ENCODE results near the gene CNTNAP4.

Gene CNTNAP4

GRCh38 chr16:76500006-76500405, 222.8 kb downstream of the CNTNAP4 start:
- no peak for DNase-seq

- DNase-seq, result no peak
Measured at GRCh38 chr16:76502063-76502462, 224.9 kb downstream of the CNTNAP4 start.

GRCh38 chr16:76502555-76502954, 225.4 kb downstream of the CNTNAP4 start:
- no peak for DNase-seq

- no peak for DNase-seq
Measured at GRCh38 chr16:76503091-76503490, 225.9 kb downstream of the CNTNAP4 start.

GRCh38 chr16:76511203-76511602, 234.0 kb downstream of the CNTNAP4 start:
- no peak for DNase-seq

GRCh38 chr16:76518781-76519180, 241.6 kb downstream of the CNTNAP4 start:
- no peak for DNase-seq

GRCh38 chr16:76524356-76524755, 247.2 kb downstream of the CNTNAP4 start:
- DNase-seq, result no peak

- no peak for DNase-seq
Measured at GRCh38 chr16:76524769-76525168, 247.6 kb downstream of the CNTNAP4 start.

- DNase-seq, result no peak
Measured at GRCh38 chr16:76527244-76527643, 250.0 kb downstream of the CNTNAP4 start.

- no peak for DNase-seq
Measured at GRCh38 chr16:76529120-76529519, 251.9 kb downstream of the CNTNAP4 start.

GRCh38 chr16:76531236-76531635, 254.0 kb downstream of the CNTNAP4 start:
- DNase-seq, result no peak

GRCh38 chr16:76532188-76532973, 255.2 kb downstream of the CNTNAP4 start:
- DNase-seq, result no peak

- no peak for DNase-seq
Measured at GRCh38 chr16:76539609-76540008, 262.4 kb downstream of the CNTNAP4 start.

- DNase-seq, result no peak
Measured at GRCh38 chr16:76541070-76541469, 263.9 kb downstream of the CNTNAP4 start.

GRCh38 chr16:76565542-76565941, 288.3 kb downstream of the CNTNAP4 start:
- no peak for DNase-seq

GRCh38 chr16:76571755-76572154, 294.6 kb downstream of the CNTNAP4 start:
- DNase-seq, result no peak

GRCh38 chr16:76573281-76573680, 296.1 kb downstream of the CNTNAP4 start:
- DNase-seq, result no peak

GRCh38 chr16:76574651-76575050, 297.4 kb downstream of the CNTNAP4 start:
- no peak for DNase-seq

- DNase-seq, result no peak
Measured at GRCh38 chr16:76576526-76576925, 299.3 kb downstream of the CNTNAP4 start.

- DNase-seq, result no peak
Measured at GRCh38 chr16:76577003-76577402, 299.8 kb downstream of the CNTNAP4 start.

GRCh38 chr16:76579277-76579922, 302.2 kb downstream of the CNTNAP4 start:
- DNase-seq, result no peak

GRCh38 chr16:76583466-76583865, 306.3 kb downstream of the CNTNAP4 start:
- DNase-seq, result peak in 1 of 2 experiments; percentile 45

GRCh38 chr16:76583945-76584344, 306.7 kb downstream of the CNTNAP4 start:
- no peak for DNase-seq

- DNase-seq, result no peak
Measured at GRCh38 chr16:76598498-76598897, 321.3 kb downstream of the CNTNAP4 start.

GRCh38 chr16:76607317-76607716, 330.1 kb downstream of the CNTNAP4 start:
- DNase-seq, result no peak

All from NCI-H1930 (cell line).